Measurements from ENCODE around the gene REV3L. TPM values are rescaled to one million over a fixed set of nuclear protein-coding genes. Genes with fewer than 3 reads are reported as not detected.
"Not testable (repeated sequence)": the region's sequence is repeated elsewhere in the genome, so short reads cannot be mapped to it uniquely, and the experiment has no call there.

Gene REV3L
- total RNA-seq = 19.0 TPM

DNA sequence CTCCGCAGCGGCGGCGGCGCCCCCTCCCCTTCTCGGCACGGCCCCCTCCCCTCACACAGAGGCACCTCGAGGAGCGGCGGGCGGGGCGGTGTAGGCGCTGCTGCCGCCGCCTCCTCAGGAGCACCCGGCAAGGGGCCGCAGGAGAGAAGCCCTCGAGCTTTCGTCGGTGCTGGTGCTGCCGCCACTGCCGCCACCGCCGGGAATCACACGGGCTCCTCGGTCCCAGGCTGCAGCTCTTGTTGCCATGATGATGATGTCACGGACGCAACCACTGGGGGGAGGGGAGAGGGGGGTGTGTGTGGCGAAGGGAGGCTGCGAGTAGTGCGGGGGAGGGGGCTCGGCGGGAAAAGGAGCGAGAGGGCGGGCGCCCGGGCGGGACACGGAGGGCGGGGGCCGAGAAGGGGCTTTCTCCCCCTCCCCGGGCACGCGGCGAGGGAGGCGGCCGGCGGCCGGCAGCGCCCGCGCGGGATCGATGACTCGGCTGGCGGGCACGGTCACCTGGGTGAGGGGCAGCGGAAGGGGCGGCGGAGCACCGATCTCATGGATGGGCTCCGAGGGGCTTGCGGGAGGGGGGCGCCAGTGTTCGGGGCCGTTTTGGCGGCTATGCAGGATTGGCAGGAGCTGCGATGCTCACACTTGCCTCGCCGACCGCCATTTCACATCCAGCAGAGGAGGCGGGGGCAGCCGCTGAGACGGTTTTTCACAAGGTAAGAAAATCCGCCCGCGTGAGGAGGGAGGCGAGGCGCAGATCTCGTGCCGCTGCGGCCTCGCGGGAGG lies at the start of gene REV3L:
REV3L (minus strand) TSS at position 260 of the 777 bp plus-strand sequence. CDS start 330 bp downstream, outside the sequence.
- DNase-seq (ENCODE audit: low spot score) = peak; percentile 87

GRCh38 chr6:111531185-111531584 lies 48.2 kb upstream of the REV3L start:
- no peak for DNase-seq (ENCODE audit: low spot score)

DNA sequence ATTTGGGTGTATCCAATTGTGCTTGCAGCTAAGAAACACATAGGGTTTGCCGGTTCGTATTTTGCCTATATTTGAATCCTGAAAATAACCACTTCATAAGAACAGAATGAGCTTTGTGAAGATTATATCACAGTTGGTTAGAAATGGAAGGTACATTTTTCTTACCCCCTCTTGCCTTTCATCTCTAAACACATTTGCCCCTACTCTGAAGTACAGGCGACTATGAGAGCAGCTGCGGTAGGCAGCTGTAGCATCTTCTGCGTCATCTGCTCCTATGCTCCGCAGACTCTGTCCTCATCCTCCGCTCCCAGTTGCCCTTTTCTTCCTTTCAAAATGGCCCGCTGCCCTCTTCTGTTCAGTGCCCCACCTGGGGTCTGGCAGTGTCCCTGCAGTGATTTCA lies 47.6 kb upstream of the REV3L start:
- no peak for DNase-seq (ENCODE audit: low spot score)

DNA sequence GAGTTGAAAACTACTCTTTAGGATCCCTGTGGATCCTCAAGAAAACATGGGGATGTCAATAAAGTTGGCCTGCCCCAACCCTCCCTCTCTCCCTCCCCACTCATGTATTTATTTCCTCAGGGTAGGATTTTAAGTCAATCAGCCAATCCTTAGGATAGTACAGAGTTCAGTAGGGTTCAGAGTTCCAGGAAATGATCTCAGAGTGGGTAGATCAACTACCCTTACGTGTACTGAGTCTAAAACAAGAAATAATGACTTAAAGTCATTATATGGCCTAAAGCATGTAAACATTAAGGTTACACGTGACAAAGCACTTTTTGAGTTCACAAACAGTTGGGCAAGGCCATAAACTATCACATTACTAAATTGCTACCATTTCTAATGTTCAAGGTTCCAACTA lies 47.2 kb upstream of the REV3L start:
- DNase-seq (ENCODE audit: low spot score) = no peak

DNA sequence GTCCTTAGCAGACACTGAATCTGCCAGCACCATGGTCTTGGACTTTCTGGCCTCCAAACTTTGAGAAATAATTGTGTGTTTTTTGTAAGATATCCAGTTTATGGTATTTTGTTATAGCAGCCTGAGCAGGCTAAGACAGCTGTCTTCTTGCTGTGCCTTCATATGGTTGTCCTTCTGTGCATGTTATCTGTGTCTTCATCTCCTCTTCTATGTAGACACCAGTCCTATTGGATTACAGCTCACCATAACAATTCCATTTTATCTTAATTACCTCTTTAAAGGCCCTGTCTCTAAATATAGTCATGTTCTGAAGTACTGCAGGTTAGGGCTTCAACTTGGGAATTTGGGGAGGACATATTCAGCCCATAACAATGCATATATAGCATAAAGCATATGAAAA lies 44.3 kb upstream of the REV3L start:
- DNase-seq (ENCODE audit: low spot score) = no peak

- DNase-seq (ENCODE audit: low spot score) = no peak
Observed at GRCh38 chr6:111524735-111525134, 41.7 kb upstream of the REV3L start.

DNA sequence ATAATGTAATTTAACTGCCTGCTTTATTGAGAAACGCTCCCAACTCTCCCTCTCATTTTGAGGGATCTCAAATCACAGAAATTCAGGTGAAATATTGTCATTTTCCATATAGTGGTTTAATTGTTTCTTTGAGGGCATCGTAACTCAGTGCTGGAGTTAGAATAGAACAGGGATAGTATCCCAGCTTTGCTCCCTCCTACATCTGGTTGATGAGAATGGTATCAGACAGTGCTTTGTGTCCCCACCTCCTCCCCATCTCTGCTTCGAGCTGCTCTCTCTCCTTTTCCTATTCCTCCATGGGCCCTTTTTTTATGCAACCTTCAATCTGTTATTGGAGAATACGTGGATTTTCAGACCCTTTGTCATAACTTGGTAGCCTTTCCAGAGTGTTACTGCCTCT lies 41.2 kb upstream of the REV3L start:
- no peak for DNase-seq (ENCODE audit: low spot score)

GRCh38 chr6:111523484-111524167 lies 40.6 kb upstream of the REV3L start:
- no peak for DNase-seq (ENCODE audit: low spot score)

GRCh38 chr6:111522393-111523020 lies 39.5 kb upstream of the REV3L start:
- DNase-seq (ENCODE audit: low spot score) = no peak

- DNase-seq (ENCODE audit: low spot score) = no peak
Observed at GRCh38 chr6:111521497-111522270, 38.7 kb upstream of the REV3L start.

DNA sequence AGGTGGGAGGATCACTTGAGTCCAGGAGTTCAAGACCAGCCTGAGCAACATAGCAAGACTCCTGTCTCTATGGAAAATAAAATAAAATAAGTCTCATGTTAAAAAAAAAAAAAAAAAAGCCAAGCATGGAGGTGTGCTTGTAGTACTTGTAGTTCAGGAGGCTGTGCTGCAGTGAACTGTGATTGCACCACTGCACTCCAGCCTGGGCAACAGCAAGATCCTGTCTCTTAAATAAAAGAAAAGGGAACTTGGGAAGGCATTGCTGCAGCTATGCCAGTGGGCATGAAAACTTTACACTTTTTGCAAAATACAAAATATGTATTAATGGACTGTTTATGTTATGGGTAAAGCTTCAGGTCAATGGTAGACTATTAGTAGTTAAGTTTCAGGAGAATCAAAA lies 37.5 kb upstream of the REV3L start:
- no peak for DNase-seq (ENCODE audit: low spot score)

GRCh38 chr6:111517965-111518364 lies 34.9 kb upstream of the REV3L start:
- DNase-seq (ENCODE audit: low spot score) = no peak

GRCh38 chr6:111515259-111515658 lies 32.2 kb upstream of the REV3L start:
- no peak for DNase-seq (ENCODE audit: low spot score)

DNA sequence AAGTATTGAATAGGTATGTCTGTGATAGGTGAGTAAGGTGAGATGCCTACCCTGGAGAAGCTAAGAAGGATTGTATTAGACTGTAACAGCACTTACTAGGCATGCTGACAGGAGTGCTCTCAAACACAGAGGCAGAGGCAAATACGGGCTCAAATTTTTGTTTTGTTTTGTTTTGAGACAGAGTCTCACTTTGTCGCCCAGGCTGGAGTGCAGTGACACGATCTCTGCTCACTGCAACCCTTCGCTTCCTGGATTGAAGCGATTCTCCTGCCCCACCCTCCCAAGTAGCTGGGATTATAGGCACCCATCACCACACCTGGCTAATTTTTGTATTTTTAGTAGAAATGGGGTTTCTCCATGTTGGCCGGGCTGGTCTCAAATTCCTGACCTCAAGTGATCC lies 31.5 kb upstream of the REV3L start:
- DNase-seq (ENCODE audit: low spot score) = not testable (repeated sequence)

DNA sequence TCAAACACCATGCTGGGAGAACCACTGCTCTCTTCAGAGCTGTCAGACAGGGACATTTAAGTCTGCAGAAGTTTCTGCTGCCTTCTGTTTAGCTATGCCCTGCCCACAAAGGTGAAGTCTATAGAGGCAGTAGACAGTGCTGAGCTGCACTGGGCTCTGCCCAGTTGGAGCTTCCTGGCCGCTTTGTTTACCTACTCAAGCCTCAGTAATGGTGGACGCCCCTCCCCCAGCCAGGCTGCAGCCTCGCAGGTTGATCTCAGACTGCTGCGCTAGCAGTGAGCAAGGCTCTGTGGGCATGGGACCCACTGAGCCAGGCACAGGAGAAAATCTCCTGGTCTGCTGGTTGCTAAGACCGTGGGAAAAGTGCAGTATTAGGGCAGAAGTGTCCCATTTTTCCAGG lies 24.2 kb upstream of the REV3L start:
- DNase-seq (ENCODE audit: low spot score) = not testable (repeated sequence)

DNA sequence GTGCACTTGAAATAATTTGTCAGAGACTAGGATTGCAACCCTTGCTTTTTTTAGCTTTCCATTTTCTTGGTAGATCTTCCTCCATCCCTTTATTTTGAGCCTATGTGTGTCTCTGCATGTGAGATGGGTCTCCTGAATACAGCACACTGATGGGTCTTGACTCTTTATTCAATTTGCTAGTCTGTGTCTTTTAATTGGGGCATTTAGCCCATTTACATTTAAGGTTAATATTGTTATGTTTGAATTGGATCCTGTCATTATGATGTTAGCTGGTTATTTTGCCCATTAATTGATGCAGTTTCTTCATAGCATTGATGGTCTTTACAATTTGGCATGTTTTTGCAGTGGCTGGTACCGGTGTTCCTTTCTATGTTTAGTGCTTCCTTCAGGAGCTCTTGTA lies 22.5 kb upstream of the REV3L start:
- not testable (repeated sequence) for DNase-seq (ENCODE audit: low spot score)

DNA sequence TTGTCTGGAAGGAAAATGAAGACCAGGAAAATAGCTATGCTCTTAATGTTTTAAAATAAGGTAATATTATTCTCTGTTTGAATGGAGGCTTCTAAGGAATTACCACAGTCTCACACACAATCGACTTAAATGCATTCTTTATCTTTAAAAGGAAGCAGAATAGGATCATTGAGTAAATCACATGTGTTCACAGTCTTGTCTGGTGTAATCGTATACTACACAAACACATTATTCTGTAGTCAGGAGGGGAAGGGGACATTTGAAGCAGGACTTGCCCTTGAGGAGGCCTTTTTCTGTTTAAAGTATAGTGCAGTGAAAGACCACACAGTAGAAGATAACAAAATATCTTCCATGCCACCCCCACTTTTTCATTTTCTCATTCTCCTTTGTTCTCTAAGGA lies 20.6 kb upstream of the REV3L start:
- no peak for DNase-seq (ENCODE audit: low spot score)

GRCh38 chr6:111503194-111503593 lies 20.2 kb upstream of the REV3L start:
- DNase-seq (ENCODE audit: low spot score) = no peak

DNA sequence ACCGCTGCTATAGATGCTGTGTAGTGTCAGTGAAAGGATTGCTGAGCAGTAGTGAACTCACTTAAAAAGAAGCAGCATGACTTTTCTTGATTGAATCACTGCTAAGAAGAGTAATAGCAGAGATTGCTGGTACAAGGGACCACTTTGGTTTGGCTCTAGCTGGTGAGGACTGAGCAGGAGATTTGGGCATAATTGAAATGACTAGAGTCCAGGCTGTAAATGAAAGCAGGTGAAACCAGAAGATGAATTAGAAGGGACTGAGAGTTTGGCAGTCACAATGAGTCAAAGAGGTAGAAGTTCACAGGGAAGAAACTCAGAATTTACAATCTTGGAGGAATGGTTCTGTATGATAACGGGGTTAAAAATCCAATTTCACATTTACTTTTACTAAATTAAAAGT lies 19.1 kb upstream of the REV3L start:
- DNase-seq (ENCODE audit: low spot score) = no peak

GRCh38 chr6:111499269-111499793 lies 16.3 kb upstream of the REV3L start:
- DNase-seq (ENCODE audit: low spot score) = no peak

GRCh38 chr6:111494951-111495635 lies 12.1 kb upstream of the REV3L start:
- no peak for DNase-seq (ENCODE audit: low spot score)
